HEK293 (cell line): ENCODE measurements around the gene C1orf94.

Experiments
- CTCF ChIA-PET: fragments of 350-600 bp; formaldehyde crosslinking; extraction: SDS; loops from one replicate; lab custom pipeline; 2021; ENCODE audit warnings: antibody characterized with exemption; lab: Yijun Ruan, JAX
- POLR2A ChIA-PET: fragments of 300-600 bp; formaldehyde crosslinking; extraction: SDS; loops from one replicate; lab custom pipeline; 2020; ENCODE audit warnings: antibody characterized with exemption, inconsistent platforms; lab: Yijun Ruan, JAX
- H3K27ac ChIP-seq: fragments of 200-500 bp; sonication (Bioruptor generic); 2 replicates; pipeline ENCODE4 v1.5.1; 2014; ENCODE audit warnings: low read depth, low read length, control low read depth, inconsistent platforms; ENCODE audit errors: extremely low read depth
- H3K36me3 ChIP-seq, 2 experiments: fragments of 200-500 bp in 1 of 2; sonication (Bioruptor generic) in 1 of 2; 1 replicate in 1 of 2; 2 replicates in 1 of 2; pipeline ENCODE4 v1.5.1; 2014 to 2017; ENCODE audit warnings: inconsistent platforms in 2 of 2, low read length in 2 of 2; ENCODE audit not compliant: control insufficient read depth in 2 of 2, insufficient read depth in 1 of 2
- H3K4me1 ChIP-seq: fragments of 200-500 bp; sonication (Bioruptor generic); 2 replicates; pipeline ENCODE4 v1.5.1; 2014; ENCODE audit warnings: mild to moderate bottlenecking, low read length, inconsistent platforms; ENCODE audit not compliant: control insufficient read depth, insufficient read depth
- H3K4me3 ChIP-seq: 2 replicates; pipeline ENCODE4 v1.5.1; 2011; ENCODE audit warnings: low read depth, mild to moderate bottlenecking, control low read depth, low read length, moderate library complexity
- H3K9me3 ChIP-seq: fragments of 200-500 bp; sonication (Bioruptor generic); 2 replicates; pipeline ENCODE4 v1.5.1; 2014; ENCODE audit warnings: low read depth, low read length, inconsistent platforms; ENCODE audit not compliant: control insufficient read depth, insufficient read depth
- HOXC10 ChIP-seq: sonication (generic); formaldehyde crosslinking; IDR thresholded peaks from 2 replicates; pipeline ENCODE4 v1.8.1; 2023; ENCODE audit warnings: mild to moderate bottlenecking, missing genetic modification reagents
- MEIS1 ChIP-seq: sonication (generic); formaldehyde crosslinking; IDR thresholded peaks from 2 replicates; pipeline ENCODE4 v1.8.1; 2022; ENCODE audit warnings: missing genetic modification reagents, mild to moderate bottlenecking, borderline replicate concordance
- OVOL3 ChIP-seq: fragments of 450-650 bp; formaldehyde crosslinking; IDR thresholded peaks from 2 replicates; pipeline ENCODE4 v1.5.1; 2016; ENCODE audit warnings: missing biosample characterization, missing genetic modification characterization
- ZNF433 ChIP-seq: fragments of 450-650 bp; formaldehyde crosslinking; IDR thresholded peaks from 2 replicates; pipeline ENCODE4 v1.5.1; 2016; ENCODE audit warnings: missing biosample characterization, missing genetic modification characterization, low read depth
- ZNF621 ChIP-seq: fragments of 450-650 bp; formaldehyde crosslinking; IDR thresholded peaks from 2 replicates; pipeline ENCODE4 v1.5.1; 2017; ENCODE audit warnings: missing biosample characterization, missing genetic modification characterization
- ZNF624 ChIP-seq: fragments of 450-650 bp; formaldehyde crosslinking; IDR thresholded peaks from 2 replicates; pipeline ENCODE4 v1.5.1; 2017; ENCODE audit warnings: missing biosample characterization, missing genetic modification characterization
- ZNF654 ChIP-seq: fragments of 450-650 bp; formaldehyde crosslinking; IDR thresholded peaks from 2 replicates; pipeline ENCODE4 v1.5.1; 2016; ENCODE audit warnings: low read depth, missing biosample characterization, missing genetic modification characterization
- ZNF664 ChIP-seq: fragments of 450-650 bp; formaldehyde crosslinking; IDR thresholded peaks from 2 replicates; pipeline ENCODE4 v1.5.1; 2016; ENCODE audit warnings: missing biosample characterization, missing genetic modification characterization
- ZNF791 ChIP-seq: fragments of 450-650 bp; formaldehyde crosslinking; IDR thresholded peaks from 2 replicates; pipeline ENCODE4 v1.5.1; 2016; ENCODE audit warnings: missing biosample characterization, missing genetic modification characterization
- TF ChIP-seq, protein P1 (sequence below): fragments of 450-650 bp; formaldehyde crosslinking; IDR thresholded peaks from 2 replicates; pipeline ENCODE4 v1.5.1; 2017; ENCODE audit warnings: missing biosample characterization, missing genetic modification characterization
- TF ChIP-seq, protein P2 (sequence below): fragments of 450-650 bp; formaldehyde crosslinking; IDR thresholded peaks from 2 replicates; pipeline ENCODE4 v1.5.1; 2016; ENCODE audit warnings: missing biosample characterization, missing genetic modification characterization
- TF ChIP-seq, protein P3 (sequence below): fragments of 450-650 bp; formaldehyde crosslinking; IDR thresholded peaks from 2 replicates; pipeline ENCODE4 v1.5.1; 2017; ENCODE audit warnings: missing biosample characterization, missing genetic modification characterization
- TF ChIP-seq, protein P4 (sequence below): fragments of 450-650 bp; formaldehyde crosslinking; IDR thresholded peaks from 2 replicates; pipeline ENCODE4 v1.5.1; 2016; ENCODE audit warnings: missing biosample characterization, missing genetic modification characterization
- TF ChIP-seq, protein P5 (sequence below): fragments of 450-650 bp; formaldehyde crosslinking; IDR thresholded peaks from 2 replicates; pipeline ENCODE4 v1.5.1; 2016; ENCODE audit warnings: missing biosample characterization, missing genetic modification characterization

Gene C1orf94, protein sequence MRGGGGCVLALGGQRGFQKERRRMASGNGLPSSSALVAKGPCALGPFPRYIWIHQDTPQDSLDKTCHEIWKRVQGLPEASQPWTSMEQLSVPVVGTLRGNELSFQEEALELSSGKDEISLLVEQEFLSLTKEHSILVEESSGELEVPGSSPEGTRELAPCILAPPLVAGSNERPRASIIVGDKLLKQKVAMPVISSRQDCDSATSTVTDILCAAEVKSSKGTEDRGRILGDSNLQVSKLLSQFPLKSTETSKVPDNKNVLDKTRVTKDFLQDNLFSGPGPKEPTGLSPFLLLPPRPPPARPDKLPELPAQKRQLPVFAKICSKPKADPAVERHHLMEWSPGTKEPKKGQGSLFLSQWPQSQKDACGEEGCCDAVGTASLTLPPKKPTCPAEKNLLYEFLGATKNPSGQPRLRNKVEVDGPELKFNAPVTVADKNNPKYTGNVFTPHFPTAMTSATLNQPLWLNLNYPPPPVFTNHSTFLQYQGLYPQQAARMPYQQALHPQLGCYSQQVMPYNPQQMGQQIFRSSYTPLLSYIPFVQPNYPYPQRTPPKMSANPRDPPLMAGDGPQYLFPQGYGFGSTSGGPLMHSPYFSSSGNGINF

DNA sequence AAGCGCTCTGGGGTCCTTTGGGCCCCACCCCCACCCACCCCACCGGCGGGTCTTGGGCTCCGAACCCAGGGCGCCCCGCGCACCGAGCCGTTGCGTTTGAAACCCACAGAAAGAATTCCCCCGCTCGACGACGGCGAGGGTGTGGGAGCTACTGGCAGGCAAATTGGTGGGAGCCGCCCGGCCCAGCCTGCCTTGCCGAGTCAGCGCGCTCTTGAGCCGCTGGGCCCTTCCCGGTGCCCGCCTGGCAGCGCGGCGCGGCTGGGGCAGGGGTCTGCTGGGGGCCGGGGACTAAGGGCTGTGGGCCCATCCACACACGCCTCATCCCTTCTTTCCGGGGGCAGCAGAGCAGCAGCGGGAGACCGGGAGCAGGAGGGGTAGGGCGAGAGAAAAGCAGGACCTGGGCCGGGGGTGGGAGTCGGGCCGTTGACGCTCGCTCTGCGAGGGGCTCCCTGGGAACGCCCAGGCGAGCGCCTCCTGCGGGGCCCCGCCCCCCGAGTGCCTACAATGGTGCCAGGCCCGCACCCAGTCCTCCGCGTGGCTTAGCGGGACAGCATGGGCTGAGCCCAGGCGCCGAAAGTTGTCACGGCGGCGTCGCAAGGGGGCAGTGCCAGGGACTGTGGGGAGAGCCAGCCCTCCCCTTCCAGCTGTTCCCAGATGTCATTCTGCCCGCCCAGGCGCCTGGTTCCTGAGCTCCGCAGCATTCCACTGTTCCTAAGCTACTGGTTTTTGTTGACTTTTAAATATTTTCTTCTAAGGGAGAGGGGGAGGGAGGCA, at the start of gene C1orf94:
Gene C1orf94, plus strand, starts transcription at position 78 of the 774 bp plus-strand sequence. CDS start 883 bp downstream, outside the sequence.
- POLR2A ChIA-PET = interaction anchor here (0.7 kb wide), 1 partner anchor 19 kb away, joined by 3 read pairs; no protein-coding TSS in a partner anchor
- TF ChIP-seq, protein P1, sequence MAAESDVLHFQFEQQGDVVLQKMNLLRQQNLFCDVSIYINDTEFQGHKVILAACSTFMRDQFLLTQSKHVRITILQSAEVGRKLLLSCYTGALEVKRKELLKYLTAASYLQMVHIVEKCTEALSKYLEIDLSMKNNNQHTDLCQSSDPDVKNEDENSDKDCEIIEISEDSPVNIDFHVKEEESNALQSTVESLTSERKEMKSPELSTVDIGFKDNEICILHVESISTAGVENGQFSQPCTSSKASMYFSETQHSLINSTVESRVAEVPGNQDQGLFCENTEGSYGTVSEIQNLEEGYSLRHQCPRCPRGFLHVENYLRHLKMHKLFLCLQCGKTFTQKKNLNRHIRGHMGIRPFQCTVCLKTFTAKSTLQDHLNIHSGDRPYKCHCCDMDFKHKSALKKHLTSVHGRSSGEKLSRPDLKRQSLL (tag by site-specific recombination) = no peak
- TF ChIP-seq, protein P2, sequence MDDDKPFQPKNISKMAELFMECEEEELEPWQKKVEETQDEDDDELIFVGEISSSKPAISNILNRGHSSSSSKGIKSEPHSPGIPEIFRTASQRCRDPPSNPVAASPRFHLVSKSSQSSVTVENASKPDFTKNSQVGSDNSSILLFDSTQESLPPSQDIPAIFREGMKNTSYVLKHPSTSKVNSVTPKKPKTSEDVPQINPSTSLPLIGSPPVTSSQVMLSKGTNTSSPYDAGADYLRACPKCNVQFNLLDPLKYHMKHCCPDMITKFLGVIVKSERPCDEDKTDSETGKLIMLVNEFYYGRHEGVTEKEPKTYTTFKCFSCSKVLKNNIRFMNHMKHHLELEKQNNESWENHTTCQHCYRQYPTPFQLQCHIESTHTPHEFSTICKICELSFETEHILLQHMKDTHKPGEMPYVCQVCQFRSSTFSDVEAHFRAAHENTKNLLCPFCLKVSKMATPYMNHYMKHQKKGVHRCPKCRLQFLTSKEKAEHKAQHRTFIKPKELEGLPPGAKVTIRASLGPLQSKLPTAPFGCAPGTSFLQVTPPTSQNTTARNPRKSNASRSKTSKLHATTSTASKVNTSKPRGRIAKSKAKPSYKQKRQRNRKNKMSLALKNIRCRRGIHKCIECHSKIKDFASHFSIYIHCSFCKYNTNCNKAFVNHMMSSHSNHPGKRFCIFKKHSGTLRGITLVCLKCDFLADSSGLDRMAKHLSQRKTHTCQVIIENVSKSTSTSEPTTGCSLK (tag by site-specific recombination) = no peak
- TF ChIP-seq ZNF433 (tag by site-specific recombination) (no peak), MEIS1 (no peak), ZNF621 (tag by site-specific recombination) (no peak), ZNF664 (tag by site-specific recombination) (no peak), OVOL3 (no peak)
- TF ChIP-seq, protein P3, sequence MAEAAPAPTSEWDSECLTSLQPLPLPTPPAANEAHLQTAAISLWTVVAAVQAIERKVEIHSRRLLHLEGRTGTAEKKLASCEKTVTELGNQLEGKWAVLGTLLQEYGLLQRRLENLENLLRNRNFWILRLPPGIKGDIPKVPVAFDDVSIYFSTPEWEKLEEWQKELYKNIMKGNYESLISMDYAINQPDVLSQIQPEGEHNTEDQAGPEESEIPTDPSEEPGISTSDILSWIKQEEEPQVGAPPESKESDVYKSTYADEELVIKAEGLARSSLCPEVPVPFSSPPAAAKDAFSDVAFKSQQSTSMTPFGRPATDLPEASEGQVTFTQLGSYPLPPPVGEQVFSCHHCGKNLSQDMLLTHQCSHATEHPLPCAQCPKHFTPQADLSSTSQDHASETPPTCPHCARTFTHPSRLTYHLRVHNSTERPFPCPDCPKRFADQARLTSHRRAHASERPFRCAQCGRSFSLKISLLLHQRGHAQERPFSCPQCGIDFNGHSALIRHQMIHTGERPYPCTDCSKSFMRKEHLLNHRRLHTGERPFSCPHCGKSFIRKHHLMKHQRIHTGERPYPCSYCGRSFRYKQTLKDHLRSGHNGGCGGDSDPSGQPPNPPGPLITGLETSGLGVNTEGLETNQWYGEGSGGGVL (tag by site-specific recombination) = no peak
- Histone ChIP-seq H3K9me3 (no peaks in the 10 kb centered on the region), H3K4me3 (no peak within 1 kb of the TSS), H3K27ac (no peak within 1 kb of the TSS), H3K4me1 (no peaks in the 10 kb centered on the region), H3K36me3 (no peaks in the 10 kb centered on the region)
- CTCF ChIA-PET = no interaction called here

DNA sequence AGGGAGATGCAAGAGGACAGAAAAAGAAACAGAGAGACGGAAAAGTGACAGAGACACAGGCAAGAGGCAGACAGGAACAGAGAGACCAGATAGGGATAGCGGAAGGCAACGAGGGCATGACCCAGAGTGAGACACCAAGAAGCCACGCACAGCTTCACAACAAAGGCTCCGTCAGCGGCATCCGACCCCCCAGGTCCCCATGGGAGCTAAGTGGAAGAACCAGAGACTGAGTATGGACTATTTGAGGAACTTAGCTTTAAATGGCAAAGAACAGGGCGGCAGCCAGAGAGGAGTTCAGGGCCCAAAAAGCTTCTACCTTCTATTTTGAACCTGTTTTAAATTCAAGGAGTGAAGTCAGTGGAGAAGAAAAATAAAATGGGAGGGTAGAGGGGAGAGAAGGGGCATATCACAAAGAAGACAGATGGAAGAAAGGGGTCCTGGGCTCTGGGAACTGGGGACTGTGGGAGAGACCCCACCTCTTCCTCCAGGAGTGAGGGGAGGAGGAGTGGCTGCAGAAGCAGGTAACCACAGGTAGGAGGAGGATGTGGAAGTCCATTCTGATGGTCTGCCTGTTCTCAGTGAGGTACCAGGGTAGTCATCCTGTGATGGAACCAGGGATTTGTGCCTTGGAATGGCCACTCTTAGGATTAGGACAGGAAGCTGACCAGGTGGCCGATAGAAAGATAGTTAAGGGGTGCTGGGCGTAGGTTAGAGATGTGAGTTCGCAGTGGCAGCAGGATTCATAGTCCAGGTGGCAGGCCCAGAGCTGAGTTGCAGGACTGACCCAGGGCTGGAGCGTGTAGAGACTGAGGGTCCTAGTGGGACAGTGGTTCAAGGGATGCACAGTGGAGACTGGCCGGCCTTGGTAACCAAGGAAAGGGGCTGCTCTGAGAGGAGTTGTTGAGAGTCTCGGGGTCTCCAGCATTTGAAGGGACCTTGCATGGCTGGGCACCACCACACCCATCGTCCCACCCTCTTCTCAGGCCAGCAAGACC, 49.4 kb upstream of the C1orf94 start:
- no peak overlapping the region for H3K27ac ChIP-seq

More for the DNA sequence above, 49.4 kb upstream of the C1orf94 start:
- POLR2A ChIA-PET = no interaction called here
- Histone ChIP-seq H3K4me3 (no peak overlapping the region), H3K36me3 (no peaks in the 10 kb centered on the region), H3K4me1 (no peaks in the 10 kb centered on the region), H3K9me3 (no peaks in the 10 kb centered on the region)
- TF ChIP-seq ZNF654 (tag by site-specific recombination) = no peak
- TF ChIP-seq, protein P4, sequence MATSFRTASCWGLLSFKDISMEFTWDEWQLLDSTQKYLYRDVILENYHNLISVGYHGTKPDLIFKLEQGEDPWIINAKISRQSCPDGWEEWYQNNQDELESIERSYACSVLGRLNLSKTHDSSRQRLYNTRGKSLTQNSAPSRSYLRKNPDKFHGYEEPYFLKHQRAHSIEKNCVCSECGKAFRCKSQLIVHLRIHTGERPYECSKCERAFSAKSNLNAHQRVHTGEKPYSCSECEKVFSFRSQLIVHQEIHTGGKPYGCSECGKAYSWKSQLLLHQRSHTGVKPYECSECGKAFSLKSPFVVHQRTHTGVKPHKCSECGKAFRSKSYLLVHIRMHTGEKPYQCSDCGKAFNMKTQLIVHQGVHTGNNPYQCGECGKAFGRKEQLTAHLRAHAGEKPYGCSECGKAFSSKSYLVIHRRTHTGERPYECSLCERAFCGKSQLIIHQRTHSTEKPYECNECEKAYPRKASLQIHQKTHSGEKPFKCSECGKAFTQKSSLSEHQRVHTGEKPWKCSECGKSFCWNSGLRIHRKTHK (tag by site-specific recombination) = no peak
- no peak for TF ChIP-seq ZNF624 (tag by site-specific recombination)
- no peak for TF ChIP-seq ZNF791 (tag by site-specific recombination)
- TF ChIP-seq HOXC10 (CRISPR knock-in tag) = no peak
- TF ChIP-seq, protein P5, sequence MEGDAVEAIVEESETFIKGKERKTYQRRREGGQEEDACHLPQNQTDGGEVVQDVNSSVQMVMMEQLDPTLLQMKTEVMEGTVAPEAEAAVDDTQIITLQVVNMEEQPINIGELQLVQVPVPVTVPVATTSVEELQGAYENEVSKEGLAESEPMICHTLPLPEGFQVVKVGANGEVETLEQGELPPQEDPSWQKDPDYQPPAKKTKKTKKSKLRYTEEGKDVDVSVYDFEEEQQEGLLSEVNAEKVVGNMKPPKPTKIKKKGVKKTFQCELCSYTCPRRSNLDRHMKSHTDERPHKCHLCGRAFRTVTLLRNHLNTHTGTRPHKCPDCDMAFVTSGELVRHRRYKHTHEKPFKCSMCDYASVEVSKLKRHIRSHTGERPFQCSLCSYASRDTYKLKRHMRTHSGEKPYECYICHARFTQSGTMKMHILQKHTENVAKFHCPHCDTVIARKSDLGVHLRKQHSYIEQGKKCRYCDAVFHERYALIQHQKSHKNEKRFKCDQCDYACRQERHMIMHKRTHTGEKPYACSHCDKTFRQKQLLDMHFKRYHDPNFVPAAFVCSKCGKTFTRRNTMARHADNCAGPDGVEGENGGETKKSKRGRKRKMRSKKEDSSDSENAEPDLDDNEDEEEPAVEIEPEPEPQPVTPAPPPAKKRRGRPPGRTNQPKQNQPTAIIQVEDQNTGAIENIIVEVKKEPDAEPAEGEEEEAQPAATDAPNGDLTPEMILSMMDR = no peak
- CTCF ChIA-PET = interaction anchor here (0.8 kb wide), 1 partner anchor 615 kb away, joined by 4 read pairs; no protein-coding TSS in a partner anchor
